IPS-18c (cell line): ENCODE measurements around the gene UNC5CL.

Source experiments
- H3K4me3 ChIP-seq: 2 replicates; pipeline ENCODE4 v1.7.0; 2013; ENCODE audit warnings: low read depth, mild to moderate bottlenecking, low read length, moderate library complexity; ENCODE audit not compliant: insufficient read depth
- H3K9me3 ChIP-seq: one replicate; pipeline ENCODE4 v1.6.1; 2013; ENCODE audit warnings: mild to moderate bottlenecking, low read length, moderate library complexity; ENCODE audit not compliant: control insufficient read depth, insufficient read depth

The UNC5CL gene

GRCh38 chr6:41039060-41039998 is at the start of gene UNC5CL:
Gene UNC5CL, minus strand, starts transcription at chr6:41039221. Its CDS starts 4,147 bp downstream, at chr6:41035074.
- H3K9me3 ChIP-seq: no peaks in the 10 kb centered on the region
- no peak within 1 kb of the TSS for H3K4me3 ChIP-seq

DNA sequence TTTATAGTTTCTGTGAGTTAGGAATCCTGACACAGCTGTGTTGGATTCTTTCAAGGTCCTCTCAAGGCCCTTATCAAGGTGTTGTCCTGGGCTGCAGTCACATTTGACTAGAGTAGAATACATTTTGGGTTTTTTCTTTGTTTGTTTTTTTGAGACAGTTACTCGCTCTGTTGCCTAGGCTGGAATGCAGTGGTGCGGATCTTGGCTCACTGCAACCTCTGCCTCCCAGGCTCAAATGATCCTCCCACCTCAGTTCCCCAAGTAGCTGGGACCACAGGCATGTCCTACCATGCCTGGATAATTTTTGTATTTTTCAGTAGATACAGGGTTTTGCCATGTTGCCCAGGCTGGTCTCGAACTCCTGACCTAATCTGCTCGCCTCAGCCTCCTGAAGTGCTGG is 49.4 kb upstream of the UNC5CL start:
- H3K9me3 ChIP-seq: no peaks in the 10 kb centered on the region
- H3K4me3 ChIP-seq: no peak overlapping the region

GRCh38 chr6:41085182-41085581 is 46.2 kb upstream of the UNC5CL start:
- Histone ChIP-seq H3K4me3 (no peak overlapping the region), H3K9me3 (no peaks in the 10 kb centered on the region)

GRCh38 chr6:41083072-41083471 is 44.1 kb upstream of the UNC5CL start:
- no peak overlapping the region for H3K4me3 ChIP-seq
- no peaks in the 10 kb centered on the region for H3K9me3 ChIP-seq

DNA sequence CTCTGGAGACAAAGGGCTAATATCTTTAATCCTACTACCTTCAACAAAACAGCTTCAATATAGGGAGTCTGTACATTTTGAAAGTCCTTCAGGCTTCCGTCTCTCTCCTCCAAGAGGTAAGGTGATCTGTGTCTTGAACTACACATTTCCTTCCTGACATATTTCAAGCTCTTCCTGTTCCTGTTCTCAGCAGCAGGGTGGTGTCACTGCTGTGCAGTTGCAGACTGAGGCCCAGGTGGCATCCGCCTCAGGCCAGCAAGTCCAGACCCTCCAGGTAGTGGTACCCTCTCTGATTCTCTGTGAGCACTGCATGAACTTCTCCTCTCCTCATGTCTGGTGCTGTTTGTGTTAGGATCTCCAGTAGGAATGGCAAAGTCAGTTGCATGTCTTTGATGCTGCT is 41.6 kb upstream of the UNC5CL start:
- H3K9me3 ChIP-seq: no peaks in the 10 kb centered on the region
- no peak overlapping the region for H3K4me3 ChIP-seq

DNA sequence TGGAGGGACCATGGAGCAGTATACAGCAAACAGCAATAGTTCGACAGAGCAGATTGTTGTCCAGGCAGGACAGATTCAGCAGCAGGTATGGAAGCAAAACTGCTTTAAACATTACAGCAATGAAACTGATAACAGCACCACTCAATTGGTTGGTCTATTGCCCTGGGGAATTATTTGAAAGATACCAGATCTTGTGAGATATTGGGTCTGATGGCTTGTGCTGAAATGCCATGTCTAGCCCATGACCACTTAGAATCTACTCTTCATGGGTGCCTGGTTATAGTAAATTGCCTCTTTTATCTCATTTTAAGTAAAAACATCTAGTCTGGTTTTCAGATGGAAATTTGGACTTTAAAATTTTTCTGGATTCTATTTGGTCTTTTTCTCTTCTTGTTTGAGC is 40.1 kb upstream of the UNC5CL start:
- no peaks in the 10 kb centered on the region for H3K9me3 ChIP-seq
- no peak overlapping the region for H3K4me3 ChIP-seq

- H3K4me3 ChIP-seq: no peak overlapping the region
- H3K9me3 ChIP-seq: no peaks in the 10 kb centered on the region
These were observed 39.1 kb upstream of the UNC5CL start for GRCh38 chr6:41078101-41078500.

DNA sequence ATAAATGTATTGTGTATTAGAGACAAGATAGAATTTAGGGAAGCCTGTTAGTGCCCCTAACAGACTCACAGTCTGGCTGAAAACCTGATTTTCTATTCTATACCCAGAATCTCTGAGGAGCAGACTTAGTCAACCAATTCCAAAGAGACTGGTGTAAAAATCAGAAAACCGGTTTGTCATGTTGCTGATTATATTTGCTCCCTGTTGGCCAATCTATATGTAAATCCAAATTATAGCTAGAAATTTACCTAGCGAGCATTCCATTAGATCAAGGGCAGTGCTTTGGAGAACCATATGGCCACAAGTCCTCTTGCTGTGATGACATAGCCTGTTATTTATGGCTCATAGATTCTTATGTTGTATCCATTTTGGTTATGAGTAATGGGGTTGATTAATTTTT is 38.5 kb upstream of the UNC5CL start:
- H3K4me3 ChIP-seq: no peak overlapping the region
- H3K9me3 ChIP-seq: no peaks in the 10 kb centered on the region

DNA sequence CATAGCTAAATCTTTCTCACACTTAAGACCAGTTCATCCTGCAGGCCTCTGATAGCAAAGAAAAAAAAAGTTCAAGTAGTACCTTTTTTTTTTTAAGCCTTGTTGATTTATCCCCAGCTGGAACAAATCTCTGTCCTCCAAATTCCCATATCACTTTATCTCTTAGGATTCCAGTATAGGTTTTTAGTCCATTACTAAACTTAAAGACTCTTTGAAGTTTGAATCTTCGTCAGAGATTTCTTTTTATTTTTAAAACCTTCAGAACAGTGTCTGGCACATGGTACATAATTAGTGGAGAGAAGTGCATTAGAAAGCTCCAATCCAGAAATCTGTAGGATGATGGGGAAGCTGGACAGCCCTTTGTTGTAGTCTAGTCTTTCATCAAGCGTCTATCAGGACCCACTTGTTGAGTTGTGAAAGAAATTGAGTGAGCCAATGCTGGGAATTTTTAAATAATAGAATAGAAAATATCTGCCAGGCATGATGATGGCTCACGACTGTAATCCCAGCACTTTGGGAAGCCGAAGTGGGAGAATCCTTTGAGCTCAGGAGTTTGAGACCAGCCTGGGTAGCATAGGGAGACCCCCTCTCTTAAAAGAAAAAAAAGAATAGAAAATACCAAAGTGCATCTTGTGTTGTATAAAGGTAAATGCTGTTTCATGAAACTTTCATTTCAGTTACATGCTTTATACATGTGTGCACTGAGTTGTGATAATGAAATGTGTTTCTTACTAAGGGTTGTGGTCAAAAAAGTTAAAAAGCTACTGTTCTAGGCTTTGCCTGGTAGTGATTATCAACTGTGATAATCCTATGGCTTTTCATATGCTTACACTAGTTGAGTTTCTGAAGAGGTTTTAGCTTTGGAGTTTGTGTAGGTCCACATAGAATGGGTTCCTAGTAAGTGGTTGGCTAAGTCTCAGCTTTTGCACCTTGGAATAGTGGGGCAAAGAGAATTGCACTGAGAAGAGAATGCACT is 36.9 kb upstream of the UNC5CL start:
- Histone ChIP-seq H3K9me3 (no peaks in the 10 kb centered on the region), H3K4me3 (no peak overlapping the region)

DNA sequence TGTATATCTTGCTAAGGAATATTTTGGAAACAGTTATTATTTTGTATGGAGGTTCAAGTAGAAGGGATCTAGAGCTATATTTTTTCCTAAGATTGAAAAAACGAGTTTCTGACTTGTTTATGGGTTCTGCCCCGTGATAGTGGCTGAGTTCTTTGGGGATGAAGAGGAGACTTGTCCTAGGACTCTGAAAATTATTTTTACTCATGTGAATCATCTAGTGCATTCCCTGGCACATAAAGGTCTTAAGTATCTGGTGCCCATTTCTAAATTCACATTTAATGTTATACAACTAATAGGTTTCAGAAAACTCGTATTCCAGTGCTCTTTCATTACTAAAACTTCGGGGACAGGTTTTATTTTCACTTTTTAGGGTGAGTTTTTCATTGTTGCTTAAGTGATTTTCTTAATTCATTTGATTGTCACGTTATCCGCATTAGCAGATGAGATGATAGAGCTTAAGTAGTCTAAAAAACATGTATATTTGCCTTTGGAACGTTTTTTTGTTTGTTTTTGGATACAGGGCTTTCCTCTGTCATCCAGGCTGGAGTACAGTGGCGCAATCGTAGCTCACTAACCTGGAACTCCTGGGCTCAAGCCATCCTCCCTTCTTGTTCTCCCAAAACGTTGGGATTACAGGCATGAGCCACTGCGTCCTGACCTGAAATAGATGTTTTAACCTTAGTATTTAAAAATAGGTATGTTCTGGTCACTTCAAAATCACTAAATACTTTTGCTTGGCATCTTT is 35.8 kb upstream of the UNC5CL start:
- H3K4me3 ChIP-seq: peak overlapping the region; percentile 98; the same call in 1 of the 2 replicates
- H3K9me3 ChIP-seq: no peaks in the 10 kb centered on the region

DNA sequence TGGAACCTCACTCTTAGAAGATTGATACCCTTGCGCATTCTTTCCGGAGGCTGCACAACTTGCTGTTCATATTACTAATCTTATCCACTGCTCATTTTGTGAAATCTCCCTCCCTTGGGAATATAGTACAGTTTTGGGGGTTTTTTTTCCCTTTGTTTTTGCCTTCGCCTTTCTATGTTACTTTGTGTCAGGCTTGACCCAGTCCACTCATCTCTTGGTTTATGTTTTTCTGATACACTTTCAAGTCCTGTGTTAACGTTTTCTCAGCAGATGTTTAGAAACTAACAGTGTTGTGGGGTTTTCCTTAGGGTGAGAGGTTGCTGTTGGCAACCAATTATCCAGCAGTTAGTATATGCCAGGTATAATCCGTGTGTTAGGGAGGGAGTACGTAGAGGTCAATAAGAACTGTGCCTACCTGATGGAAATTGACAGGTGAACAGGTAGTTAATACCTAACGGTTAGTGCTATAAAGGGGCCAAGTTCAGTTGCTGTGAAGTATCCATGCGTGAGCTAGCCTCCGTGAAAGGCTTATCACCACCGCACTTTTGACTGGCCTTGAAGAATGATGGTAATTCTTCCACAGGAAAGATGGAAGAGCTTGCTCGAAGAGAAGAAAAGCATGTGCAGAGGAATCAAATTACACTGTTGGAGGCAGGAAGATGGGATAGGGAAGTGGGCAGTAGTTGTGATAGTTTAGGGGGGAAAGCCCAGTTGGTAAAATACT is 35.1 kb upstream of the UNC5CL start:
- peak overlapping the region; percentile 98 for H3K4me3 ChIP-seq
- H3K9me3 ChIP-seq: no peaks in the 10 kb centered on the region

DNA sequence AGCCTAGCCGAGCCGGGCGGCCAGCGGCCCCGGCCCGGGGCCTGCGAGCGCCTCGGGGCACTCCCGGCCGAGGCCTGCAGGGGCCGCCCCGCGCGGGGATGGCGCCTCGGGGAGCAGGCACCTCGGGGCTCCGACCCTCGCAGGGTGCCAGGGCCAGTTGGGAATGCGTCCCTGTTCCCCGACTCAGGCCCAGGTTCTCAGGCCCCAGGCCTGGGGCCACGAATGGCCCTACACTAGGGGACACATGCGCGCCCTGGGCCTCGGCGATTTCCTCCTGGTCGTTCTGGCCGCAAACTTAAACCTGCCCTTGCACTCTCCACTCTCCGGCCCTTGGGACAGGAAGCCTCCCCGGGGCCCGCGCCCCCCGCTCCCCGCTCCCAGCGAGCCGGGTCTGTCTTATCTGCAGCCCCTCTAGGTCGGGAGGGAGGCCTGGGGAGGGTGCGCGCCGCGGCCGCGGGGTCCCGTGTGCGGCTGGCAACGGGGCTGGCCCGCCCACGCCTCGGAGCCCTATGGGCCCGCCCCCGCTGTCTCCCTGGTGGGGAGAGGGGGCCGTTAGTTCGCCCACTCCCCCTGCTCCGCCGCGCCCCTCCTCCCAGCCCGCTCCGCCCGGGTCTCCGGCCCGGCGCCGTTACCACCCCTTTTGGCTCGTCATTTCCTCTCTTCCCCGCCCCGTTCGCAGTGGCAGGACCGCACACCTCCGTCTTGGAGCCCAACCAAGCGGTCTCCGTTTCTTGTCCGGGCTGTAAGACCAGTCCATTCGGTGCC is 34.4 kb upstream of the UNC5CL start:
- H3K4me3 ChIP-seq: peak overlapping the region; percentile 98

DNA sequence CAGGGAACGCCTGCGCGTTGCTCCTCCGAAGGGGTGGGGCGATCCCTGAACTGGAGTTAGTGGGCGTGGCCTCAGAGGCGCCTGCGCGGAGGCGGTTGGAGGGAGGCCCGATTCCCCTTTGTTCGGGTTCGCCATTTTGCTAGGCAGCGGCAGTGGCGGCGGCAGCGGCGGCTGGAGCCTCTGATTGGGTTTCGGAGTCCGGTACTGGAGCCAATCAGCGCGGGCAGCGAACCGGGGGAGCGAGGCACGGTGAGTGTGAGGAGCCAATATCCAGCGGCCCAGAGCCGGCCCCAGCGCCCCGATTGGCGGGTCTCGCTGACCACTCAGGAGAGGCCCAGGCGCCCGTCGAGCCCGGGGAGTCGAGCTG is 33.8 kb upstream of the UNC5CL start, which contains the start of gene NFYA:
NFYA (plus strand) TSS at position 139 of the 367 bp plus-strand sequence. CDS start 6,116 bp downstream, outside the sequence.
- Histone ChIP-seq H3K4me3 (peak within 1 kb of the TSS; percentile 98), H3K9me3 (no peaks in the 10 kb centered on the region)

More for the DNA sequence above, 34.4 kb upstream of the UNC5CL start:
- no peaks in the 10 kb centered on the region for H3K9me3 ChIP-seq

DNA sequence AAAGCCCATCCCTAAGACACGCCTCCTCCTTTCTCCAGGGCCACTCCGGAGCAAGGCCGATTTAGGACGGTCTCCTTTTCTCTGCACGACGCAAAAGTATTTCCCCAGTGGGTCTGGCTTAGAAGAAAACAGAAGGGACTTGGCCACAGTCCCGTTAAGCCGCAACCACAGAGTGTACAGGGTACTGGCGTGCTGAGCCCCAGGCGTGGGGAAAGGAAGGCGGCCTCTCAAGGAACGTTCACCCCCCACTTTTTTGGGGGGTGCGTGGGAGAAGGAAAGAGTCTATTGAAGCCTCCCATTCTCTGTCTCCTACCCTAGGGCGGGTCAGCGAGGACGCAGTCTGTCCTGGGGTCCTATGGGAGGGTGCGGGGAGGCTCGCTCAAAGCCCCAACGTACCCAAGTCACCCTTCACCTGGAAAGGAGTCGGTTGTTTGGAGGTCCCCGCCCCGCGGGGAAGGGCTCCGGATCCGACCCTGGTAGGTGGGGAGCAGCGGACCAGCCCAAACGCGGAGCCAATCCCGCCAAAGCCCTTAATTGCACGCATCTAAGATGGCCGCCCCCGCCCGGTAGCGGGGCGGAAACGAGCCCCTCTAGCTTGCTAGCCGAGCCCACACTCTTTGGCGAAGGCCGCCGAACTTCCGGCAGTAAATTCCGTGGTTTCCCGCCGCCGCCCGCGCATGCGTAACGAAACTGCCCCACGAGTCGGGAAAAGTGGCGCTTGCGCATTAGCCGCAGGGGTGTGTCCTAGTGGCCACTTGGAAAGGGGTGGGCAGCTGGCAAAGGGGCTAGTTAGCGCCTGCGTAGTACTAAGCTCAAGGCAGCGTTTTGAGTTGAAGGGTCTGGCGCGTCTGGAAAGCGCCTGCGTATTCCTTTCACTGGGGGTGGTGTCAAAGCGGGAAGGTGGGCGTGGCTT is 33.2 kb upstream of the UNC5CL start, which contains the start of gene OARD1:
OARD1 (minus strand) TSS at position 434 of the 913 bp plus-strand sequence. CDS start 722 bp downstream, outside the sequence.
- no peaks in the 10 kb centered on the region for H3K9me3 ChIP-seq
- H3K4me3 ChIP-seq: peak within 1 kb of the TSS; percentile 98

GRCh38 chr6:41071501-41071922 is 32.5 kb upstream of the UNC5CL start:
- Histone ChIP-seq H3K9me3 (no peaks in the 10 kb centered on the region), H3K4me3 (peak overlapping the region; percentile 98)
